DLD1 (cell line): Measurements from ENCODE around the gene WIPF1.
"Not testable (repeated sequence)": the region's sequence is repeated elsewhere in the genome, so short reads cannot be mapped to it uniquely, and the experiment has no call there.

Experiments
- in situ Hi-C: cut with HindIII; loops from 2 replicates; pipeline ENCODE4 v1.10.0; 2017; ENCODE audit warnings: low sequenced_read_pairs

The WIPF1 gene

GRCh38 chr2:174574657-174575056 is 22.9 kb downstream of the WIPF1 start:
- in situ Hi-C loops: no loop called here

GRCh38 chr2:174573621-174574081 is 24.0 kb downstream of the WIPF1 start:
- in situ Hi-C loops: no loop called here

GRCh38 chr2:174572556-174572955 is 25.0 kb downstream of the WIPF1 start:
- in situ Hi-C loops: no loop called here

GRCh38 chr2:174571669-174572323 is 25.8 kb downstream of the WIPF1 start:
- in situ Hi-C loops: no loop called here

GRCh38 chr2:174570318-174570958 is 27.2 kb downstream of the WIPF1 start:
- in situ Hi-C loops: no loop called here

GRCh38 chr2:174569678-174570077 is 27.9 kb downstream of the WIPF1 start:
- in situ Hi-C loops: no loop called here

- in situ Hi-C loops: no loop called here
Measured at GRCh38 chr2:174568425-174568824, 29.2 kb downstream of the WIPF1 start.

- in situ Hi-C loops: no loop called here
Measured at GRCh38 chr2:174566871-174567270, 30.7 kb downstream of the WIPF1 start.

- in situ Hi-C loops: no loop called here
Measured at GRCh38 chr2:174563530-174564282, 33.9 kb downstream of the WIPF1 start.

GRCh38 chr2:174561972-174562370 is 35.6 kb downstream of the WIPF1 start:
- in situ Hi-C loops: no loop called here

GRCh38 chr2:174561283-174561971 is 36.2 kb downstream of the WIPF1 start:
- in situ Hi-C loops: no loop called here

GRCh38 chr2:174560737-174561136 is 36.9 kb downstream of the WIPF1 start:
- in situ Hi-C loops: no loop called here

- in situ Hi-C loops: no loop called here
Measured at GRCh38 chr2:174555998-174556397, 41.6 kb downstream of the WIPF1 start.

GRCh38 chr2:174554529-174555150 is 43.0 kb downstream of the WIPF1 start:
- in situ Hi-C loops: no loop called here

GRCh38 chr2:174553811-174554493 is 43.7 kb downstream of the WIPF1 start:
- in situ Hi-C loops: no loop called here

GRCh38 chr2:174552880-174553279 is 44.7 kb downstream of the WIPF1 start:
- in situ Hi-C loops: no loop called here

- in situ Hi-C loops: no loop called here
Measured at GRCh38 chr2:174551697-174552096, 45.9 kb downstream of the WIPF1 start.

- in situ Hi-C loops: not testable (repeated sequence)
Measured at GRCh38 chr2:174548646-174549045, 49.0 kb downstream of the WIPF1 start.

GRCh38 chr2:174548021-174548420 is 49.6 kb downstream of the WIPF1 start:
- in situ Hi-C loops: not testable (repeated sequence)
